ENCODE data around the gene ETS1. TPM values are rescaled to one million over a fixed set of nuclear protein-coding genes. Genes with fewer than 3 reads are reported as not detected.
A peak's percentile ranks its signal among the peaks of the same experiment; 100 is the strongest.

Gene ETS1
- total and polyA plus RNA-seq, 12 donors = 9.6 to 61.7 (median 43.1) TPM

- 74 to 80% (median 74%) methylated on average over 3 of the region's 3 CpGs for WGBS, 4 donors
- H3K4me1 ChIP-seq (replicated peaks in 1 of 2) = no peaks in the 10 kb centered on the region
- intact Hi-C loops (cut with DNase I) = no loop called here
- DNase-seq = no peak
- no peak overlapping the region for H3K4me3 ChIP-seq
- H3K27ac ChIP-seq = no peak overlapping the region
- TF ChIP-seq CTCF (IDR thresholded peaks at IDR 0.05) = no peak
- no peak for TF ChIP-seq POLR2A (IDR thresholded peaks at IDR 0.05)
- H3K27me3 ChIP-seq = no peaks in the 10 kb centered on the region
- no peaks in the 10 kb centered on the region for H3K36me3 ChIP-seq (replicated peaks in 1 of 2)
- no peaks in the 10 kb centered on the region for H3K9me3 ChIP-seq (replicated peaks in 1 of 3)
Observed at GRCh38 chr11:128584253-128584652, 3.1 kb downstream of the ETS1 start.

GRCh38 chr11:128582496-128583366 is 4.6 kb downstream of the ETS1 start:
- Histone ChIP-seq H3K9me3 (replicated peaks in 1 of 3) (no peaks in the 10 kb centered on the region), H3K4me3 (no peak overlapping the region), H3K4me1 (replicated peaks in 1 of 2) (no peaks in the 10 kb centered on the region), H3K36me3 (replicated peaks in 1 of 2) (no peaks in the 10 kb centered on the region), H3K27ac (no peak overlapping the region), H3K27me3 (no peaks in the 10 kb centered on the region)
- intact Hi-C loops (cut with DNase I) = no loop called here
- peak in 2 of 7 donors; percentile 43 to 55 for DNase-seq
- TF ChIP-seq POLR2A (IDR thresholded peaks at IDR 0.05) (no peak), CTCF (IDR thresholded peaks at IDR 0.05) (no peak)
- 25 to 36% (median 33%) methylated on average over 8 of the region's 8 CpGs for WGBS, 4 donors

GRCh38 chr11:128581561-128582272 is 5.6 kb downstream of the ETS1 start:
- Histone ChIP-seq H3K36me3 (replicated peaks in 1 of 2) (no peaks in the 10 kb centered on the region), H3K4me1 (replicated peaks in 1 of 2) (peaks cover 0 to 3% of the 10 kb centered on the region in 2 donors), H3K27ac (no peak overlapping the region), H3K4me3 (no peak overlapping the region), H3K9me3 (replicated peaks in 1 of 3) (no peaks in the 10 kb centered on the region), H3K27me3 (no peaks in the 10 kb centered on the region)
- intact Hi-C loops (cut with DNase I) = no loop called here
- DNase-seq = no peak
- TF ChIP-seq POLR2A (IDR thresholded peaks at IDR 0.05) (no peak), CTCF (IDR thresholded peaks at IDR 0.05) (no peak)
- 71 to 78% (median 75%) methylated on average over 7 of the region's 7 CpGs for WGBS, 4 donors

- Histone ChIP-seq H3K4me1 (replicated peaks in 1 of 2) (peaks cover 3% of the 10 kb centered on the region in 2 donors), H3K4me3 (no peak overlapping the region), H3K27ac (no peak overlapping the region), H3K9me3 (replicated peaks in 1 of 3) (no peaks in the 10 kb centered on the region), H3K36me3 (replicated peaks in 1 of 2) (no peaks in the 10 kb centered on the region), H3K27me3 (no peaks in the 10 kb centered on the region)
- intact Hi-C loops (cut with DNase I) = no loop called here
- no peak for DNase-seq
- TF ChIP-seq POLR2A (IDR thresholded peaks at IDR 0.05) (no peak), CTCF (IDR thresholded peaks at IDR 0.05) (no peak)
- 56 to 74% (median 61%) methylated on average over 2 of the region's 2 CpGs for WGBS, 4 donors
Observed at GRCh38 chr11:128580612-128581011, 6.7 kb downstream of the ETS1 start.

Data from adrenal gland (tissue), 12 donors.